HepG2 (cell line): ENCODE measurements around the gene RETREG2. TPM values are rescaled to one million over a fixed set of nuclear protein-coding genes. Genes with fewer than 3 reads are reported as not detected.

Experiments
- CENPX ChIP-seq: sonication (generic); formaldehyde crosslinking; IDR thresholded peaks from 2 replicates; pipeline ENCODE4 v1.9.0; 2021; ENCODE audit warnings: mild to moderate bottlenecking, missing genetic modification reagents, moderate library complexity
- GZF1 ChIP-seq: sonication (generic); formaldehyde crosslinking; IDR thresholded peaks from 2 replicates; pipeline ENCODE4 v1.5.1; 2020; ENCODE audit warnings: mild to moderate bottlenecking, missing genetic modification reagents
- HDAC2 ChIP-seq: sonication (generic); formaldehyde crosslinking; IDR thresholded peaks from 2 replicates; pipeline ENCODE4 v1.4.0; 2020; ENCODE audit warnings: missing genetic modification reagents
- HMG20B ChIP-seq: conservative IDR thresholded peaks from 2 replicates; pipeline ENCODE4 v1.6.1; 2016; ENCODE audit warnings: missing genetic modification reagents, missing compliant biosample characterization
- MAFF ChIP-seq: IDR thresholded peaks from 2 replicates; pipeline ENCODE4 v1.6.1; 2011; ENCODE audit warnings: low read depth, low read length, improper control_type of control experiment
- NCOA1 ChIP-seq: sonication (generic); formaldehyde crosslinking; IDR thresholded peaks from 2 replicates; pipeline ENCODE4 v1.9.0; 2021; ENCODE audit warnings: missing genetic modification reagents
- NR2F1 ChIP-seq, 2 experiments: fragments of 450-650 bp in 1 of 2; formaldehyde crosslinking in 1 of 2; IDR thresholded peaks; 2 replicates each; pipeline versions ENCODE4 v1.5.0 to v1.6.1; 2016 to 2020; ENCODE audit warnings: mild to moderate bottlenecking in 1 of 2, missing compliant biosample characterization in 1 of 2, missing genetic modification reagents in 1 of 2, moderate library complexity in 1 of 2
- PHF21A ChIP-seq: sonication (generic); formaldehyde crosslinking; IDR thresholded peaks from 2 replicates; pipeline ENCODE4 v1.5.0; 2020; ENCODE audit warnings: mild to moderate bottlenecking, missing genetic modification reagents
- RAD21 ChIP-seq: fragments of 450-650 bp; formaldehyde crosslinking; IDR thresholded peaks from 2 replicates; pipeline ENCODE4 v1.5.0; 2020; ENCODE audit warnings: mild to moderate bottlenecking
- RFX3 ChIP-seq: IDR thresholded peaks from 2 replicates; pipeline ENCODE4 v1.6.1; 2016; ENCODE audit warnings: missing biosample characterization, missing genetic modification reagents
- SOX13 ChIP-seq, 3 experiments: fragments of 450-650 bp in 1 of 3; sonication (generic) in 1 of 3; formaldehyde crosslinking in 1 of 3; IDR thresholded peaks in 2 of 3; conservative IDR thresholded peaks in 1 of 3; 2 replicates each; pipeline versions ENCODE4 v1.5.0 to v1.6.1; 2016 to 2020; ENCODE audit warnings: antibody characterized with exemption in 1 of 3, mild to moderate bottlenecking in 1 of 3, missing compliant biosample characterization in 1 of 3, missing genetic modification reagents in 1 of 3, moderate library complexity in 1 of 3
- TCF12 ChIP-seq, 2 experiments: fragments of 450-650 bp in 1 of 2; sonication (generic) in 1 of 2; formaldehyde crosslinking in 1 of 2; IDR thresholded peaks; 2 replicates each; pipeline versions ENCODE4 v1.6.1 to v1.8.0; 2017 to 2022; ENCODE audit warnings: antibody characterized with exemption in 1 of 2, mild to moderate bottlenecking in 1 of 2, missing genetic modification reagents in 1 of 2, moderate library complexity in 1 of 2
- TEAD3 ChIP-seq: optimal IDR thresholded peaks from 2 replicates; pipeline ENCODE3; 2016; ENCODE audit warnings: borderline replicate concordance
- ZBTB44 ChIP-seq: sonication (generic); formaldehyde crosslinking; IDR thresholded peaks from 2 replicates; pipeline ENCODE4 v1.4.0; 2020; ENCODE audit warnings: missing genetic modification reagents
- ZC3H13 ChIP-seq: sonication (generic); formaldehyde crosslinking; IDR thresholded peaks from 2 replicates; pipeline ENCODE4 v1.8.1; 2023; ENCODE audit warnings: mild to moderate bottlenecking, missing genetic modification reagents, moderate library complexity
- ZC3H4 ChIP-seq: sonication (generic); formaldehyde crosslinking; IDR thresholded peaks from 2 replicates; pipeline ENCODE4 v1.4.0; 2020; ENCODE audit warnings: missing genetic modification reagents, borderline replicate concordance
- ZNF264 ChIP-seq: sonication (generic); formaldehyde crosslinking; IDR thresholded peaks from 2 replicates; pipeline ENCODE4 v1.4.0; 2020; ENCODE audit warnings: missing genetic modification reagents
- ZNF33A ChIP-seq: sonication (generic); formaldehyde crosslinking; IDR thresholded peaks from 2 replicates; pipeline ENCODE4 v1.5.1; 2020; ENCODE audit warnings: missing genetic modification reagents, mild to moderate bottlenecking, moderate library complexity, borderline replicate concordance
- ZNF772 ChIP-seq: sonication (generic); formaldehyde crosslinking; IDR thresholded peaks from 2 replicates; pipeline ENCODE4 v1.5.0; 2020; ENCODE audit warnings: mild to moderate bottlenecking, missing genetic modification reagents
- ZNF784 ChIP-seq: sonication (generic); formaldehyde crosslinking; IDR thresholded peaks from 2 replicates; pipeline ENCODE4 v1.5.1; 2020; ENCODE audit warnings: missing genetic modification reagents, mild to moderate bottlenecking, borderline replicate concordance
- ZNF792 ChIP-seq: IDR thresholded peaks from 2 replicates; pipeline ENCODE4 v1.6.1; 2016
- polyA plus RNA-seq, 8 experiments: library from polyadenylated mRNA; depleted of rRNA in 3 of 8; stranded (reverse) in 7 of 8; unstranded in 1 of 8; fragments of >200 nt; fragmentation: Illumina TruSeq in 4 of 8; extraction: Trizol in 4 of 8; gene quantifications; 2 replicates each; pipeline versions ENCODE4 v1.2.1 to v1.2.3, GENCODE V29; 2011 to 2016; ENCODE audit warnings: low read depth in 4 of 8, missing spikeins in 1 of 8, mixed read lengths in 1 of 8; ENCODE audit not compliant: insufficient read depth in 1 of 8
- total RNA-seq, 5 experiments: library from RNA; depleted of rRNA; stranded (reverse); fragments of >200 nt; fragmentation: Illumina TruSeq; extraction: Trizol; gene quantifications; 2 replicates each; pipeline ENCODE4 v1.2.3, GENCODE V29; 2016; ENCODE audit warnings: low read depth in 1 of 5
- TF ChIP-seq, protein P1 (sequence below): IDR thresholded peaks from 2 replicates; pipeline ENCODE4 v1.6.1; 2012; ENCODE audit warnings: low read length, improper control_type of control experiment
- TF ChIP-seq, protein P2 (sequence below): sonication (generic); formaldehyde crosslinking; IDR thresholded peaks from 2 replicates; pipeline ENCODE4 v1.5.0; 2020; ENCODE audit warnings: missing genetic modification reagents, mild to moderate bottlenecking, borderline replicate concordance

Gene RETREG2
- total and polyA plus RNA-seq, 2 of the 13 experiments (the other 11 are each of a cell fraction or from before 2014, with no cell fraction given), result 86.0 to 134 TPM

- TF ChIP-seq, protein P1, sequence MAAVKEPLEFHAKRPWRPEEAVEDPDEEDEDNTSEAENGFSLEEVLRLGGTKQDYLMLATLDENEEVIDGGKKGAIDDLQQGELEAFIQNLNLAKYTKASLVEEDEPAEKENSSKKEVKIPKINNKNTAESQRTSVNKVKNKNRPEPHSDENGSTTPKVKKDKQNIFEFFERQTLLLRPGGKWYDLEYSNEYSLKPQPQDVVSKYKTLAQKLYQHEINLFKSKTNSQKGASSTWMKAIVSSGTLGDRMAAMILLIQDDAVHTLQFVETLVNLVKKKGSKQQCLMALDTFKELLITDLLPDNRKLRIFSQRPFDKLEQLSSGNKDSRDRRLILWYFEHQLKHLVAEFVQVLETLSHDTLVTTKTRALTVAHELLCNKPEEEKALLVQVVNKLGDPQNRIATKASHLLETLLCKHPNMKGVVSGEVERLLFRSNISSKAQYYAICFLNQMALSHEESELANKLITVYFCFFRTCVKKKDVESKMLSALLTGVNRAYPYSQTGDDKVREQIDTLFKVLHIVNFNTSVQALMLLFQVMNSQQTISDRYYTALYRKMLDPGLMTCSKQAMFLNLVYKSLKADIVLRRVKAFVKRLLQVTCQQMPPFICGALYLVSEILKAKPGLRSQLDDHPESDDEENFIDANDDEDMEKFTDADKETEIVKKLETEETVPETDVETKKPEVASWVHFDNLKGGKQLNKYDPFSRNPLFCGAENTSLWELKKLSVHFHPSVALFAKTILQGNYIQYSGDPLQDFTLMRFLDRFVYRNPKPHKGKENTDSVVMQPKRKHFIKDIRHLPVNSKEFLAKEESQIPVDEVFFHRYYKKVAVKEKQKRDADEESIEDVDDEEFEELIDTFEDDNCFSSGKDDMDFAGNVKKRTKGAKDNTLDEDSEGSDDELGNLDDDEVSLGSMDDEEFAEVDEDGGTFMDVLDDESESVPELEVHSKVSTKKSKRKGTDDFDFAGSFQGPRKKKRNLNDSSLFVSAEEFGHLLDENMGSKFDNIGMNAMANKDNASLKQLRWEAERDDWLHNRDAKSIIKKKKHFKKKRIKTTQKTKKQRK, result no peak
- TF ChIP-seq HMG20B (CRISPR knock-in tag) (no peak), TCF12 (IDR thresholded peaks at IDR 0.05) (no peak), TCF12 (CRISPR knock-in tag; IDR thresholded peaks at IDR 0.05) (peak; percentile 82; the same call in 1 of the 2 replicates), RAD21 (CRISPR knock-in tag) (no peak; the same call in none of the 2 replicates), ZNF784 (CRISPR knock-in tag) (no peak; the same call in 1 of the 2 replicates), ZNF772 (no peak; the same call in 1 of the 2 replicates), ZNF792 (CRISPR knock-in tag) (peak; percentile 80; the same call in 1 of the 2 replicates), ZC3H4 (CRISPR knock-in tag) (peak; percentile 66; the same call in 1 of the 2 replicates), MAFF (no peak), ZBTB44 (CRISPR knock-in tag) (no peak), HDAC2 (CRISPR knock-in tag) (peak; percentile 51; the same call in 1 of the 2 replicates), ZNF264 (CRISPR knock-in tag) (peak; percentile 81; the same call in 1 of the 2 replicates), NCOA1 (CRISPR knock-in tag) (peak; percentile 91), GZF1 (peak; percentile 59; the same call in 1 of the 2 replicates), ZNF33A (CRISPR knock-in tag) (no peak), SOX13 (IDR thresholded peaks at IDR 0.05) (no peak), SOX13 (CRISPR knock-in tag; conservative IDR thresholded peaks at IDR 0.05 in 1 of 2, IDR thresholded peaks at IDR 0.05 in 1 of 2) (peak in 1 of 2 experiments; percentile 15; a peak in 1 of 4 replicates), NR2F1 (CRISPR knock-in tag; IDR thresholded peaks at IDR 0.05) (no peak), ZC3H13 (peak; percentile 82), RFX3 (no peak), TEAD3 (CRISPR knock-in tag) (no peak), PHF21A (CRISPR knock-in tag) (peak; percentile 18; the same call in 1 of the 2 replicates), CENPX (no peak)
- TF ChIP-seq, protein P2, sequence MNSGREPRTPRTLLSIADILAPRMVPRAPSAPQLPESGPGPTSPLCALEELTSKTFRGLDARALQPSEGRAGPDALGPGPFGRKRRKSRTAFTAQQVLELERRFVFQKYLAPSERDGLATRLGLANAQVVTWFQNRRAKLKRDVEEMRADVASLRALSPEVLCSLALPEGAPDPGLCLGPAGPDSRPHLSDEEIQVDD (CRISPR knock-in tag), result peak; percentile 31; the same call in 1 of the 2 replicates
Measured at GRCh38 chr2:219206328-219207133, 28.5 kb downstream of the RETREG2 start, which contains the start of gene ZFAND2B (continued).
